Gastroesophageal sphincter (tissue), 4 donors: ENCODE data around the gene YDJC. TPM values are rescaled to one million over a fixed set of nuclear protein-coding genes. Genes with fewer than 3 reads are reported as not detected.
A peak's percentile ranks its signal among the peaks of the same experiment; 100 is the strongest.

ENCODE experiments used
- ATAC-seq: fragments of 150-250 bp; one replicate; pipeline ENCODE4 v1.9.1; 2016; ENCODE audit warnings: mild to moderate bottlenecking, moderate library complexity
- H3K27ac ChIP-seq, 4 donors: fragments of 200-600 bp; sonication (generic) in 3 of 4; 1 replicate in 3 of 4; 2 replicates in 1 of 4; pipeline ENCODE4 v1.5.1; 2016 to 2019
- H3K27me3 ChIP-seq: fragments of 200-600 bp; sonication (generic); one replicate; pipeline ENCODE4 v1.5.1; 2019
- H3K36me3 ChIP-seq, 2 donors: fragments of 200-600 bp; sonication (generic); one replicate each; pipeline ENCODE4 v1.5.1; 2019; ENCODE audit warnings: control low read depth in 1 of 2
- H3K4me1 ChIP-seq, 3 donors: fragments of 200-600 bp; sonication (generic); 1 replicate in 2 of 3; 2 replicates in 1 of 3; pipeline ENCODE4 v1.5.1; 2016 to 2019; ENCODE audit warnings: control low read depth in 2 of 3
- H3K4me3 ChIP-seq, 2 donors: fragments of 200-600 bp; sonication (generic); one replicate each; pipeline ENCODE4 v1.5.1; 2019; ENCODE audit warnings: mild to moderate bottlenecking in 1 of 2, moderate library complexity in 1 of 2
- H3K9me3 ChIP-seq, 3 donors: fragments of 200-600 bp; sonication (generic); one replicate each; pipeline ENCODE4 v1.5.1; 2017 to 2019; ENCODE audit warnings: control low read depth in 2 of 3
- EP300 ChIP-seq: sonication (generic); formaldehyde crosslinking; IDR thresholded peaks from one replicate; pipeline ENCODE4 v1.6.1; 2017; ENCODE audit warnings: antibody characterized with exemption, mild to moderate bottlenecking
- POLR2A ChIP-seq, 2 donors: fragments of 450-650 bp; IDR thresholded peaks; one replicate each; pipeline ENCODE4 v1.6.1; 2017; ENCODE audit warnings: antibody characterized with exemption in 2 of 2, mild to moderate bottlenecking in 2 of 2, moderate library complexity in 1 of 2
- POLR2AphosphoS5 ChIP-seq: sonication (generic); formaldehyde crosslinking; IDR thresholded peaks from one replicate; pipeline ENCODE4 v1.6.1; 2017; ENCODE audit warnings: antibody characterized with exemption
- WGBS, 2 donors: methylation state at CpG; one replicate each; pipeline ENCODE4 v1.1.5; 2018; ENCODE audit warnings: low coverage in 1 of 2; 5-methylcytosine and 5-hydroxymethylcytosine counted together
- total RNA-seq, 4 donors: library from RNA; depleted of rRNA; stranded (reverse); fragments of >200 nt; gene quantifications; one replicate each; pipeline ENCODE4 v1.1.0, GENCODE V29; 2016
- TF ChIP-seq, protein P1 (sequence below), 4 experiments: fragments of 200-600 bp in 2 of 4; fragments of 450-650 bp in 2 of 4; sonication (generic) in 1 of 4; IDR thresholded peaks; one replicate each; pipeline ENCODE4 v1.5.1; 2017 to 2019; ENCODE audit warnings: antibody characterized with exemption in 4 of 4, mild to moderate bottlenecking in 2 of 4, moderate library complexity in 2 of 4

Gene YDJC
- total RNA-seq, 4 donors from 2014 or later, result 13.1 to 23.6 (median 22.1) TPM

DNA sequence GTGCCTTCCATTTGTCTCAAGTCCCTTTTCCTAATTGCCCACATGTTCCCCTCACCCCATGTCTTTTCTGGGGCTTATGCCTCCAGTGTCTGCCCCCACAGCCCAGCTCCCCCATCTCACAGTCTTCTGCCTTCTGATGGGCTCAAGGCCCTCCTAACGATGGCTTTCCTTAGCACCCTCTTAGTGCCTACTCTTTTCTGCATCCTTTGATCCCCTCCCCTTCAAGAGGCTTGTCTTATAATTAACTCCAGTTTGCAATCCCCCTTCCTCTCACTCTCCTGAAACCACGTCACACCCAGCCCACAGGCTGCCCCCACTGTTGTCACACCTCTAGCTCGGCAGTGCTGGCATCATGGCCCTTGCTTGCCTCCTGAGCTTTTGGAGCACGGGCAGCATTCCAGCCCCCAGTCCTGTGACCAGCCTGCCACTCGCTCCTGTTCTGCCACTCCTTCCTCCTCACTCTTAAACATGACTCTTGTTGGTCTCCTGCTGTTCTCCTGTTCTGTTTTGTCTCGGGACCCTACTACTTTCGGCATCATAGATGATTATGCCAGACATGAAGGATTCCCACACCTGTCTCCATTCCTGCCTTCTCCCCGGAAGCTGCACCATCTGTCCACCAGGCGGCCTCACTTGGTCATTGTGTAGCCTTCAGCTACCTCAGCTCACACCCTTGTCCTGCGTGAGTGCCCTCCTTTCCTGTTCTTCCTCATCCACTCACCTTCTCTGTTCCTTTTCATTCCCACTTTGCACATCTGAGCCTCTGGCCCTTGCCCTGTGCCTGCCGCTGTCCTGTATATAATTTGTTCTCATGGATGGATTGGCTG lies 36.2 kb downstream of the YDJC start:
- H3K27me3 ChIP-seq, result no peaks in the 10 kb centered on the region
- no peak overlapping the region for H3K4me3 ChIP-seq
- ATAC-seq, result no peak
- no peaks in the 10 kb centered on the region for H3K9me3 ChIP-seq
- TF ChIP-seq POLR2AphosphoS5 (no peak), POLR2A (IDR thresholded peaks at IDR 0.05) (no peak), EP300 (no peak)
- TF ChIP-seq, protein P1, sequence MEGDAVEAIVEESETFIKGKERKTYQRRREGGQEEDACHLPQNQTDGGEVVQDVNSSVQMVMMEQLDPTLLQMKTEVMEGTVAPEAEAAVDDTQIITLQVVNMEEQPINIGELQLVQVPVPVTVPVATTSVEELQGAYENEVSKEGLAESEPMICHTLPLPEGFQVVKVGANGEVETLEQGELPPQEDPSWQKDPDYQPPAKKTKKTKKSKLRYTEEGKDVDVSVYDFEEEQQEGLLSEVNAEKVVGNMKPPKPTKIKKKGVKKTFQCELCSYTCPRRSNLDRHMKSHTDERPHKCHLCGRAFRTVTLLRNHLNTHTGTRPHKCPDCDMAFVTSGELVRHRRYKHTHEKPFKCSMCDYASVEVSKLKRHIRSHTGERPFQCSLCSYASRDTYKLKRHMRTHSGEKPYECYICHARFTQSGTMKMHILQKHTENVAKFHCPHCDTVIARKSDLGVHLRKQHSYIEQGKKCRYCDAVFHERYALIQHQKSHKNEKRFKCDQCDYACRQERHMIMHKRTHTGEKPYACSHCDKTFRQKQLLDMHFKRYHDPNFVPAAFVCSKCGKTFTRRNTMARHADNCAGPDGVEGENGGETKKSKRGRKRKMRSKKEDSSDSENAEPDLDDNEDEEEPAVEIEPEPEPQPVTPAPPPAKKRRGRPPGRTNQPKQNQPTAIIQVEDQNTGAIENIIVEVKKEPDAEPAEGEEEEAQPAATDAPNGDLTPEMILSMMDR (IDR thresholded peaks at IDR 0.05), result no peak
- no peak overlapping the region for H3K27ac ChIP-seq
- peaks cover 0 to 73% (median 27%) of the 10 kb centered on the region in 3 donors for H3K4me1 ChIP-seq
- WGBS, 2 donors, result 71 to 79% methylated on average over 9 to 11 of the region's 11 CpGs
- peaks cover 0 to 47% of the 10 kb centered on the region in 2 donors for H3K36me3 ChIP-seq

DNA sequence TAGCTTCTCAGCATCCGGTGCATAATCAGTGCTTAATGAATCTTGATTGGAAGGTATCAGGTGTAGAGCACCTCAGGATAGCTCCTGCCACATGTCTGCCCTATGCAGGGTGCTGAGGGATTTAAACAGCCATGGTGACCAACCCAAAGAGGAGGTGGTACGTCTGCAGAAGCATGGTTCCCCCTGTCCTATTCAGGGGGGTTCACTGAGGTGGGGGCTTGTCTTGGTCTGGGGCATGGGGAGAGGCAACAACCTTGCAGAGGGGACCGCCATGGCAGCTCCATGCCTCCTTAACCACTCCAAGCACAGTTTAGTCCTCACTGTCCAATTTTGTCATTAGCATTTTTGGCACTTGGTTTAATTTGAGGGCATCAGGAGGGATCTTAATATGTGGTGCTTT lies 37.4 kb downstream of the YDJC start:
- WGBS, 2 donors, result 60 to 100% methylated on average over 1 of the region's 3 CpGs
- H3K4me1 ChIP-seq, result peaks cover 0 to 79% (median 37%) of the 10 kb centered on the region in 3 donors
- no peak overlapping the region for H3K27ac ChIP-seq
- H3K9me3 ChIP-seq, result no peaks in the 10 kb centered on the region
- H3K4me3 ChIP-seq, result no peak overlapping the region
- ATAC-seq, result no peak
- H3K36me3 ChIP-seq, result peaks cover 0 to 47% of the 10 kb centered on the region in 2 donors
- no peak for TF ChIP-seq POLR2A (IDR thresholded peaks at IDR 0.05)
- no peak for TF ChIP-seq EP300
- TF ChIP-seq, protein P1 (IDR thresholded peaks at IDR 0.05), result no peak
- TF ChIP-seq POLR2AphosphoS5, result no peak
- H3K27me3 ChIP-seq, result no peaks in the 10 kb centered on the region

DNA sequence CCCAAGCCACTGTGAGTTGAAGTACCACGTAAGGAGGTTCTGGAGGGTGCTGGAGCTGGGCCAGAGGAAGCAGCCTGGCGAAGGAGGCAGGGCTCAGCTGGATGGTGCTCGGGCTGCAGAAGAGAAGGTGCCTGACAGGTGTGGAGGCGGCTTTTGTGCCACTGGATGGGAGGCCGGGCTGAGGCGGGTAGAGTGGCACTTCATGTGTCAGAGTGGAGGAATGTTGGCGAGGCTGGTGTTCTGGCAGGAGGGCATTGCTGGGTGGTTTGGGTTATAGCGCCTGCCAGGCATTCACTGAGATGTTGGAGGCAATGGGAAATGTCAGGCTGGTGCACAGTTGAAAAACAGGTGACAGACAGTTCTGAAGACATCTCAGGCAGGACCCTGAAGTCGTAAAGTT lies 38.1 kb downstream of the YDJC start:
- no peak for ATAC-seq
- 57 to 79% methylated on average over 6 of the region's 9 CpGs for WGBS, 2 donors
- no peak overlapping the region for H3K4me3 ChIP-seq
- H3K27ac ChIP-seq, result no peak overlapping the region
- peaks cover 0 to 40% of the 10 kb centered on the region in 2 donors for H3K36me3 ChIP-seq
- no peaks in the 10 kb centered on the region for H3K27me3 ChIP-seq
- H3K9me3 ChIP-seq, result no peaks in the 10 kb centered on the region
- TF ChIP-seq EP300 (no peak), POLR2AphosphoS5 (no peak), POLR2A (IDR thresholded peaks at IDR 0.05) (no peak)
- TF ChIP-seq, protein P1 (IDR thresholded peaks at IDR 0.05), result no peak
- peaks cover 0 to 85% (median 37%) of the 10 kb centered on the region in 3 donors for H3K4me1 ChIP-seq

DNA sequence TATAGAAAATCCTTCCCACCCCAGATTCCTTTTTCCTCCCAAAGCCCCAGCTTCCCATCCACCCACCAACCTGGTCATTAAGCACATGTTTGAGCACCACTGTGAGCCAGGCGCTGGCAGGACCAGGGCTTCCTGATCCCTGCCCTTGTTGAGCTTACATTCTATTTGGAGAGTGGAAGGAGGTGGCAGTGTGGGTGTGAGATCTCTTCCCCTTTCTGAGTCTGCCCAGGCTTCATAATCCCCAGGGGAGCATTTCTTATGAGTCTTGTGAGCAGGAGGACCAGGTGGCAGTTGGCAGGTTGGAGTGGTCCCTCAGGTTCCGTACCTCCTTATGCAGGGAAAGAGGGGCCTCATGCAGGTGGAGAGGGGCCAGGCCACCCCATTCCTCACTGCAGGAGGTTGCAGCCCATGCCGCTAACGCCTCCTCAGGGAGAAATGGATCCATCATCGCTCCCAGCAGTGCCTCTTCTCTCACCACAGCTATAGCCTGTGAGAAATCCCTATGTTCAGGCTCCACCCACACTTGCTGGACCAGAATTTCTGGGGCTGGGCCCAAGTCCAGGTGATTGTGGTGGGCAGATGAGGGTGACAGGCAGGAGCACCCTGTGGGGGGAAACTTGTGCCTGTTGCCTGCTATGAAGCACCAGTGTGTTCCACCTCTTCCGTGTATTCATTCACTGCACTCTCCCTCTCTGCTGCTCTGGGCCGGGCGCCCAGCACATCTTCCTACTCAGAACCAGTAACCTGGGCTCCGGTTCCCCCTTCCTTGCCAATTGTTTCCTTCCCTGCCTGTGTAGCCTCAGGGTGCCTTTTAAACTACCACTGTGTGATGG lies 38.8 kb downstream of the YDJC start:
- H3K4me1 ChIP-seq, result peaks cover 0 to 85% (median 37%) of the 10 kb centered on the region in 3 donors
- peaks cover 0 to 33% of the 10 kb centered on the region in 2 donors for H3K36me3 ChIP-seq
- H3K27ac ChIP-seq, result peak overlapping the region in 1 of 4 donors; percentile 10

More for the DNA sequence above, 38.8 kb downstream of the YDJC start:
- Histone ChIP-seq H3K27me3 (no peaks in the 10 kb centered on the region), H3K9me3 (no peaks in the 10 kb centered on the region), H3K4me3 (no peak overlapping the region)
- WGBS, 2 donors, result 67 to 92% methylated on average over 3 to 4 of the region's 9 CpGs
- TF ChIP-seq POLR2A (IDR thresholded peaks at IDR 0.05) (no peak), EP300 (no peak)
- TF ChIP-seq, protein P1 (IDR thresholded peaks at IDR 0.05), result no peak
- ATAC-seq, result no peak
